PC-3 (cell line): Measurements from ENCODE around the gene BACH2. TPM values are rescaled to one million over a fixed set of nuclear protein-coding genes. Genes with fewer than 3 reads are reported as not detected.

Source experiments
- ATAC-seq: fragments of 200-7000 bp; cut with Tn5 transposase; 2 replicates; pipeline ENCODE4 v1.9.1; 2020; ENCODE audit warnings: mild to moderate bottlenecking, moderate library complexity
- BruUV-seq: library from RNA; stranded (reverse); fragments of 400-500 nt; replicated peaks from 2 replicates; lab custom pipeline; 2021; lab: Mats Ljungman, UMichigan
- CTCF ChIA-PET: fragments of 300-600 bp; sonication (Branson Sonifier 250); formaldehyde crosslinking; loops from one replicate; lab custom pipeline; 2022; ENCODE audit warnings: antibody characterized with exemption; lab: Charles Lee
- POLR2A ChIA-PET: fragments of 300-600 bp; sonication (Branson Sonifier 250); formaldehyde crosslinking; loops from one replicate; lab custom pipeline; 2022; ENCODE audit warnings: antibody characterized with exemption; ENCODE audit not compliant: unreplicated experiment; lab: Charles Lee
- DNase-seq: peaks from one replicate; pipeline ENCODE4 v3.0.0-alpha.2; 2015
- H2AFZ ChIP-seq: fragments of 300-600 bp; sonication (generic); 2 replicates; pipeline ENCODE4 v1.6.0; 2016; ENCODE audit warnings: antibody characterized with exemption, low read length
- H3F3A ChIP-seq: fragments of 300-600 bp; sonication (generic); one replicate; pipeline ENCODE4 v1.6.0; 2017; ENCODE audit warnings: antibody characterized with exemption, low read length, control low read depth, mild to moderate bottlenecking; ENCODE audit not compliant: unreplicated experiment
- H3K27ac ChIP-seq: fragments of 300-600 bp; sonication (generic); 2 replicates; pipeline ENCODE4 v1.5.1; 2016; ENCODE audit warnings: mild to moderate bottlenecking, low read length
- H3K27me3 ChIP-seq: fragments of 300-600 bp; sonication (generic); 2 replicates; pipeline ENCODE4 v1.6.1; 2016; ENCODE audit warnings: low read length, mixed read lengths
- H3K36me3 ChIP-seq: fragments of 300-600 bp; sonication (generic); 2 replicates; pipeline ENCODE4 v1.6.1; 2016; ENCODE audit warnings: low read depth, mixed run types, low read length, mixed read lengths
- H3K4me1 ChIP-seq: fragments of 300-600 bp; sonication (generic); 2 replicates; pipeline ENCODE4 v1.5.1; 2016; ENCODE audit warnings: low read length; ENCODE audit not compliant: insufficient read depth
- H3K4me2 ChIP-seq: fragments of 300-600 bp; sonication (generic); 2 replicates; pipeline ENCODE4 v1.6.0; 2016; ENCODE audit warnings: low read length
- H3K4me3 ChIP-seq: fragments of 300-600 bp; sonication (generic); 2 replicates; pipeline ENCODE4 v1.5.1; 2016; ENCODE audit warnings: mild to moderate bottlenecking, low read length, mixed read lengths
- H3K79me2 ChIP-seq: fragments of 300-600 bp; sonication (generic); 2 replicates; pipeline ENCODE4 v1.6.1; 2017; ENCODE audit warnings: low read length, mixed read lengths
- H3K9ac ChIP-seq: fragments of 300-600 bp; sonication (generic); 2 replicates; pipeline ENCODE4 v1.6.0; 2016; ENCODE audit warnings: mild to moderate bottlenecking, low read length
- H3K9me2 ChIP-seq: fragments of 300-600 bp; sonication (generic); replicated peaks from 2 replicates; pipeline ENCODE4 v1.6.1; 2016; ENCODE audit warnings: mixed run types, low read length, mixed read lengths
- H3K9me3 ChIP-seq: fragments of 300-600 bp; sonication (generic); 2 replicates; pipeline ENCODE4 v1.6.1; 2016; ENCODE audit warnings: low read length, mixed read lengths
- H4K20me1 ChIP-seq: fragments of 300-600 bp; sonication (generic); 2 replicates; pipeline ENCODE4 v1.6.1; 2016; ENCODE audit warnings: low read length, mixed read lengths
- CTCF ChIP-seq: fragments of 300-600 bp; sonication (generic); conservative IDR thresholded peaks from 2 replicates; pipeline ENCODE4 v1.5.1; 2017; ENCODE audit warnings: antibody characterized with exemption, low read depth, mild to moderate bottlenecking, low read length
- EZH2 ChIP-seq: fragments of 300-600 bp; sonication (generic); IDR thresholded peaks from one replicate; pipeline ENCODE4 v1.6.1; 2017; ENCODE audit warnings: antibody characterized with exemption, mild to moderate bottlenecking, low read length; ENCODE audit not compliant: unreplicated experiment
- EZH2phosphoT487 ChIP-seq: fragments of 300-600 bp; sonication (generic); IDR thresholded peaks from 2 replicates; pipeline ENCODE4 v1.6.1; 2018; ENCODE audit warnings: mild to moderate bottlenecking, antibody characterized with exemption, low read length, borderline replicate concordance
- intact Hi-C: fragments of 100-400 bp; cut with micrococcal nuclease; formaldehyde crosslinking; loops from 2 replicates; pipeline ENCODE4 v1.9.0; 2023
- total RNA-seq: library from RNA; depleted of rRNA; stranded (reverse); fragments of >200 nt; gene quantifications from 2 replicates; pipeline ENCODE4 v1.2.3, GENCODE V29; 2014

Gene BACH2
- total RNA-seq, 1 experiment from 2014 or later, result 7.0 TPM

- H4K20me1 ChIP-seq, result no peaks in the 10 kb centered on the region
- TF ChIP-seq EZH2phosphoT487, result no peak
- no peak for TF ChIP-seq EZH2
- TF ChIP-seq CTCF, result no peak
- H3K27ac ChIP-seq, result no peak overlapping the region
- no peak overlapping the region for H3K4me3 ChIP-seq
- H3K9ac ChIP-seq, result no peak overlapping the region
- no peaks in the 10 kb centered on the region for H3F3A ChIP-seq
- no TSS peak for BruUV-seq
- no peaks in the 10 kb centered on the region for H3K4me1 ChIP-seq
- DNase-seq, result no peak
- H3K27me3 ChIP-seq, result no peaks in the 10 kb centered on the region
- H3K79me2 ChIP-seq, result no peaks in the 10 kb centered on the region
- ChIA-PET CTCF (no interaction called here), POLR2A (no interaction called here)
- H3K36me3 ChIP-seq, result no peaks in the 10 kb centered on the region
- no peak for ATAC-seq
- no peaks in the 10 kb centered on the region for H3K9me2 ChIP-seq
- H3K4me2 ChIP-seq, result no peak overlapping the region
- no peaks in the 10 kb centered on the region for H3K9me3 ChIP-seq
- intact Hi-C loops, result no loop called here
- H2AFZ ChIP-seq, result no peak overlapping the region
Measured at GRCh38 chr6:90158936-90159335, 137.7 kb downstream of the BACH2 start.

GRCh38 chr6:90157441-90157840 lies 139.2 kb downstream of the BACH2 start:
- Histone ChIP-seq H2AFZ (no peak overlapping the region), H3K4me3 (no peak overlapping the region), H3K27ac (no peak overlapping the region), H4K20me1 (no peaks in the 10 kb centered on the region), H3F3A (no peaks in the 10 kb centered on the region), H3K9me2 (no peaks in the 10 kb centered on the region), H3K9ac (no peak overlapping the region), H3K9me3 (no peaks in the 10 kb centered on the region), H3K27me3 (no peaks in the 10 kb centered on the region), H3K4me1 (no peaks in the 10 kb centered on the region), H3K79me2 (no peaks in the 10 kb centered on the region), H3K4me2 (no peak overlapping the region), H3K36me3 (no peaks in the 10 kb centered on the region)
- DNase-seq (no peak), ATAC-seq (no peak)
- intact Hi-C loops, result no loop called here
- TF ChIP-seq CTCF (no peak), EZH2phosphoT487 (no peak), EZH2 (no peak)
- POLR2A ChIA-PET, result no interaction called here
- CTCF ChIA-PET, result no interaction called here
- BruUV-seq, result no TSS peak

- Histone ChIP-seq H3K9me2 (no peaks in the 10 kb centered on the region), H3K27me3 (no peaks in the 10 kb centered on the region), H2AFZ (no peak overlapping the region), H3K9ac (no peak overlapping the region), H3K9me3 (no peaks in the 10 kb centered on the region), H3K4me1 (no peaks in the 10 kb centered on the region), H3K4me3 (no peak overlapping the region), H3F3A (no peaks in the 10 kb centered on the region), H3K79me2 (no peaks in the 10 kb centered on the region), H3K27ac (no peak overlapping the region), H3K36me3 (no peaks in the 10 kb centered on the region), H4K20me1 (no peaks in the 10 kb centered on the region), H3K4me2 (no peak overlapping the region)
- no peak for TF ChIP-seq EZH2phosphoT487
- TF ChIP-seq CTCF, result no peak
- no peak for TF ChIP-seq EZH2
- intact Hi-C loops, result no loop called here
- ChIA-PET POLR2A (no interaction called here), CTCF (no interaction called here)
- DNase-seq, result peak; percentile 39
- no peak for ATAC-seq
- BruUV-seq, result no TSS peak
Measured at GRCh38 chr6:90156861-90157260, 139.8 kb downstream of the BACH2 start.
